Measurements from ENCODE around the gene METTL5. TPM values are rescaled to one million over a fixed set of nuclear protein-coding genes. Genes with fewer than 3 reads are reported as not detected.
"Not testable (repeated sequence)": the region's sequence is repeated elsewhere in the genome, so short reads cannot be mapped to it uniquely, and the experiment has no call there.

The METTL5 gene
- total RNA-seq, 1 experiment from 2014 or later, result 94.7 TPM

DNA sequence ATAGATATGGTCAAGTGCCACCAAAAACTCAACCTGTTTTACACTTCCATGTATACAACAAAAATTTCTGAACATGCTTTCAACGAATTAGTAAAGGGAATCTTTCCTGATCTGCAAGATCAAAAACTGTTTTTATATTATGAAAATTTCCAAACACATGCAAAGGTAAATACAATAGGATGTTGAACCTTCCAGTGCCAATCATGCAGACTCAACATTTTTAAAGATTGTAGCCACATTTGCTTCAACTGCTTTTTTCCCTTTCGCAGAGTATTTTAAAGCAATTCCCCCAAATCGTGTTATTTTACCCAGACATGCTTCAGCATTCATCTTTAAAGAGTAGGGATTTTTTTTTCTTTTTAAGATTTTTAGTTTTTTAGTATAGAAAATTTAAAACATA lies 42.9 kb upstream of the METTL5 start:
- no peak overlapping the region for H2BK15ac ChIP-seq (ENCODE audit: low read depth, low read length)
- H3T11ph ChIP-seq (ENCODE audit: low read length), result no peak overlapping the region
- peaks cover 2% of the 10 kb centered on the region; the same call in 1 of the 2 replicates for H3K79me2 ChIP-seq (ENCODE audit: insufficient read depth, low read length)
- H2BK5ac ChIP-seq (ENCODE audit: insufficient read length, low read length), result no peak overlapping the region
- H2AFZ ChIP-seq (ENCODE audit: low read length), result no peak overlapping the region
- H3K4me1 Mint-ChIP-seq, result peaks cover 25 to 34% of the 10 kb centered on the region in 2 experiments
- H3K9ac ChIP-seq (ENCODE audit: extremely low read depth, insufficient read length, low read length), result no peak overlapping the region
- peaks cover 5% of the 10 kb centered on the region; the same call in 1 of the 2 replicates for H3K4me1 ChIP-seq (ENCODE audit: insufficient read depth, low read length)
- H4K5ac ChIP-seq (ENCODE audit: insufficient read length, low read depth, low read length), result no peak overlapping the region
- no peak overlapping the region for H4K91ac ChIP-seq (ENCODE audit: insufficient read length, low read depth, low read length)
- no CpG with 5 or more reads among the region's 3 CpGs for WGBS (ENCODE audit: extremely low coverage, insufficient read length, low lambda C conversion rate)
- TF ChIP-seq, protein P1, sequence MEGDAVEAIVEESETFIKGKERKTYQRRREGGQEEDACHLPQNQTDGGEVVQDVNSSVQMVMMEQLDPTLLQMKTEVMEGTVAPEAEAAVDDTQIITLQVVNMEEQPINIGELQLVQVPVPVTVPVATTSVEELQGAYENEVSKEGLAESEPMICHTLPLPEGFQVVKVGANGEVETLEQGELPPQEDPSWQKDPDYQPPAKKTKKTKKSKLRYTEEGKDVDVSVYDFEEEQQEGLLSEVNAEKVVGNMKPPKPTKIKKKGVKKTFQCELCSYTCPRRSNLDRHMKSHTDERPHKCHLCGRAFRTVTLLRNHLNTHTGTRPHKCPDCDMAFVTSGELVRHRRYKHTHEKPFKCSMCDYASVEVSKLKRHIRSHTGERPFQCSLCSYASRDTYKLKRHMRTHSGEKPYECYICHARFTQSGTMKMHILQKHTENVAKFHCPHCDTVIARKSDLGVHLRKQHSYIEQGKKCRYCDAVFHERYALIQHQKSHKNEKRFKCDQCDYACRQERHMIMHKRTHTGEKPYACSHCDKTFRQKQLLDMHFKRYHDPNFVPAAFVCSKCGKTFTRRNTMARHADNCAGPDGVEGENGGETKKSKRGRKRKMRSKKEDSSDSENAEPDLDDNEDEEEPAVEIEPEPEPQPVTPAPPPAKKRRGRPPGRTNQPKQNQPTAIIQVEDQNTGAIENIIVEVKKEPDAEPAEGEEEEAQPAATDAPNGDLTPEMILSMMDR (conservative IDR thresholded peaks at IDR 0.05), result no peak
- no peaks in the 10 kb centered on the region for H3K9me3 ChIP-seq (ENCODE audit: control insufficient read depth, low read depth, low read length)
- no peaks in the 10 kb centered on the region for H3K23me2 ChIP-seq (ENCODE audit: insufficient read length, low read depth, low read length, poor library complexity, severe bottlenecking)
- no peak overlapping the region for H3K27ac ChIP-seq (ENCODE audit: insufficient read length, low read depth, low read length)
- H3K56ac ChIP-seq (ENCODE audit: insufficient read length, low read depth, low read length), result no peak overlapping the region
- H3K27me3 ChIP-seq (ENCODE audit: insufficient read depth, low read length), result no peaks in the 10 kb centered on the region
- H3K23ac ChIP-seq (ENCODE audit: insufficient read length, low read depth, low read length), result no peak overlapping the region
- H3K79me1 ChIP-seq (ENCODE audit: insufficient read depth, low read depth, low read length, poor library complexity, severe bottlenecking), result peaks cover 3% of the 10 kb centered on the region
- no peak overlapping the region for H3K4me2 ChIP-seq (ENCODE audit: insufficient read depth, insufficient read length, low read length)
- H2BK20ac ChIP-seq (ENCODE audit: low read depth, low read length, poor library complexity, severe bottlenecking), result no peak overlapping the region
- no peaks in the 10 kb centered on the region for H3K27me3 Mint-ChIP-seq (ENCODE audit: low read depth)
- no peaks in the 10 kb centered on the region for H4K20me1 ChIP-seq (ENCODE audit: control insufficient read depth, insufficient read depth, insufficient read length)
- H2BK120ac ChIP-seq (ENCODE audit: low read depth, low read length, poor library complexity, severe bottlenecking), result no peak overlapping the region
- H3K4me3 Mint-ChIP-seq, result no peak overlapping the region
- H3K27ac Mint-ChIP-seq, result no peak overlapping the region
- H2BK12ac ChIP-seq (ENCODE audit: insufficient read length, low read depth, low read length), result no peak overlapping the region
- no peak overlapping the region for H4K8ac ChIP-seq (replicated peaks; ENCODE audit: insufficient read length, low read depth, low read length)
- H3K4ac ChIP-seq (ENCODE audit: low read depth, low read length), result no peak overlapping the region
- DNase-seq, result no peak
- peaks cover 0 to 5% (median 0%) of the 10 kb centered on the region in 3 experiments; a peak in 2 of 7 replicates for H3K36me3 Mint-ChIP-seq (ENCODE audit: insufficient read depth in 1 of 3, low read depth in 3 of 3)
- no peaks in the 10 kb centered on the region for H3K9me3 Mint-ChIP-seq
- H3K18ac ChIP-seq (ENCODE audit: insufficient read length, low read depth, low read length), result no peak overlapping the region
- H3K14ac ChIP-seq (ENCODE audit: insufficient read depth, low read length), result no peak overlapping the region
- H2AK5ac ChIP-seq (ENCODE audit: insufficient read length, low read length), result no peak overlapping the region

DNA sequence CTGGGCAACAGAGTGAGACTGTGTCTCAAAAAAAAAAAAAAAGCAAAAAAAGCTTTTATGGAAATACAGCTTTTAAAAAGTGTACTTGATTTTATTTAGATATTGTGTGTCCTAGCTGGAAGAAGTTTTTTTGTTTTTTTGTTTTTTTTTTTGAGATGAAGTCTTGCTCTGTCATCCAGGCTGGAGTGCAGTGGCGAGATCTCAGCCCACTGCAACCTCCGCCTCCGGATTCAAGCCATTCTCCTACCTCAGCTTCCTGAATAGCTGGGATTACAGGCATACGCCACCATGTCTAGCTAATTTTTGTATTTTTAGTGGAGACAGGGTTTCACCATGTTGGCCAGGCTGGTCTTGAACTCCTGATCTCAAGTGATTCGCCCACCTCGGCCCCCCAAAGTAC lies 41.5 kb upstream of the METTL5 start:
- H3K27me3 Mint-ChIP-seq (ENCODE audit: low read depth); H2AK5ac ChIP-seq (ENCODE audit: insufficient read length, low read length); H3T11ph ChIP-seq (ENCODE audit: low read length); H4K91ac ChIP-seq (ENCODE audit: insufficient read length, low read depth, low read length); H3K79me1 ChIP-seq (ENCODE audit: insufficient read depth, low read depth, low read length, poor library complexity, severe bottlenecking); H3K23me2 ChIP-seq (ENCODE audit: insufficient read length, low read depth, low read length, poor library complexity, severe bottlenecking); H4K5ac ChIP-seq (ENCODE audit: insufficient read length, low read depth, low read length); H2BK120ac ChIP-seq (ENCODE audit: low read depth, low read length, poor library complexity, severe bottlenecking); H3K18ac ChIP-seq (ENCODE audit: insufficient read length, low read depth, low read length); DNase-seq; H3K9me3 Mint-ChIP-seq; H3K27ac ChIP-seq (ENCODE audit: insufficient read length, low read depth, low read length); H2BK20ac ChIP-seq (ENCODE audit: low read depth, low read length, poor library complexity, severe bottlenecking); H3K4me2 ChIP-seq (ENCODE audit: insufficient read depth, insufficient read length, low read length); H4K8ac ChIP-seq (replicated peaks; ENCODE audit: insufficient read length, low read depth, low read length); H3K9me3 ChIP-seq (ENCODE audit: control insufficient read depth, low read depth, low read length); H2AFZ ChIP-seq (ENCODE audit: low read length); H2BK5ac ChIP-seq (ENCODE audit: insufficient read length, low read length); H3K14ac ChIP-seq (ENCODE audit: insufficient read depth, low read length); H4K20me1 ChIP-seq (ENCODE audit: control insufficient read depth, insufficient read depth, insufficient read length); H3K56ac ChIP-seq (ENCODE audit: insufficient read length, low read depth, low read length); H3K36me3 Mint-ChIP-seq (ENCODE audit: insufficient read depth in 1 of 3, low read depth in 3 of 3); H3K27me3 ChIP-seq (ENCODE audit: insufficient read depth, low read length); H3K23ac ChIP-seq (ENCODE audit: insufficient read length, low read depth, low read length); H2BK15ac ChIP-seq (ENCODE audit: low read depth, low read length); H3K4me1 ChIP-seq (ENCODE audit: insufficient read depth, low read length); H3K79me2 ChIP-seq (ENCODE audit: insufficient read depth, low read length); H3K4me3 Mint-ChIP-seq; H2BK12ac ChIP-seq (ENCODE audit: insufficient read length, low read depth, low read length); H3K4ac ChIP-seq (ENCODE audit: low read depth, low read length); H3K9ac ChIP-seq (ENCODE audit: extremely low read depth, insufficient read length, low read length): not testable (repeated sequence)
- H3K4me1 Mint-ChIP-seq, result peaks cover 28 to 39% of the 10 kb centered on the region in 2 experiments
- WGBS (ENCODE audit: extremely low coverage, insufficient read length, low lambda C conversion rate), result no CpG with 5 or more reads among the region's 6 CpGs
- H3K27ac Mint-ChIP-seq, result peak overlapping the region in 1 of 3 experiments; percentile 61; a peak in 2 of 7 replicates

Measured in H9 (cell line).